HL-60 (cell line): ENCODE data around the gene CTIF.

Experiments used
- DNase-seq, 2 experiments: peaks; one replicate each; pipeline ENCODE4 v3.0.0-alpha.2; 2010 to 2020; ENCODE audit warnings: low read depth in 1 of 2, low spot score in 1 of 2
- H3K27ac ChIP-seq: fragments of 250-450 bp; sonication (Bioruptor Pico); replicated peaks from 2 replicates; pipeline ENCODE4 v1.5.1; 2020; ENCODE audit warnings: mild to moderate bottlenecking, moderate library complexity
- H3K27me3 ChIP-seq: fragments of 250-450 bp; sonication (Bioruptor Pico); 2 replicates; pipeline ENCODE4 v1.5.1; 2021; ENCODE audit warnings: mild to moderate bottlenecking, moderate library complexity; ENCODE audit not compliant: insufficient read depth, poor library complexity, severe bottlenecking
- H3K4me3 ChIP-seq: replicated peaks from 2 replicates; pipeline ENCODE4 v1.5.1; 2011; ENCODE audit warnings: mild to moderate bottlenecking, control low read depth, low read length; ENCODE audit not compliant: insufficient read depth
- GABPA ChIP-seq: IDR thresholded peaks from 2 replicates; pipeline ENCODE4 v1.6.1; 2012; ENCODE audit warnings: low read depth
- POLR2AphosphoS5 ChIP-seq: IDR thresholded peaks from 2 replicates; pipeline ENCODE4 v1.6.1; 2012; ENCODE audit warnings: low read depth
- SPI1 ChIP-seq: IDR thresholded peaks from 2 replicates; pipeline ENCODE4 v1.6.1; 2012; ENCODE audit warnings: low read depth, mild to moderate bottlenecking, borderline replicate concordance
- TF ChIP-seq, protein P1 (sequence below): IDR thresholded peaks from 2 replicates; pipeline ENCODE4 v1.6.1; 2012; ENCODE audit warnings: low read depth; ENCODE audit not compliant: insufficient replicate concordance
- TF ChIP-seq, protein P2 (sequence below): IDR thresholded peaks from one replicate; pipeline ENCODE4 v1.5.1; 2011; ENCODE audit warnings: low read length, control low read depth, inconsistent platforms; ENCODE audit not compliant: insufficient read depth

The CTIF gene

DNA sequence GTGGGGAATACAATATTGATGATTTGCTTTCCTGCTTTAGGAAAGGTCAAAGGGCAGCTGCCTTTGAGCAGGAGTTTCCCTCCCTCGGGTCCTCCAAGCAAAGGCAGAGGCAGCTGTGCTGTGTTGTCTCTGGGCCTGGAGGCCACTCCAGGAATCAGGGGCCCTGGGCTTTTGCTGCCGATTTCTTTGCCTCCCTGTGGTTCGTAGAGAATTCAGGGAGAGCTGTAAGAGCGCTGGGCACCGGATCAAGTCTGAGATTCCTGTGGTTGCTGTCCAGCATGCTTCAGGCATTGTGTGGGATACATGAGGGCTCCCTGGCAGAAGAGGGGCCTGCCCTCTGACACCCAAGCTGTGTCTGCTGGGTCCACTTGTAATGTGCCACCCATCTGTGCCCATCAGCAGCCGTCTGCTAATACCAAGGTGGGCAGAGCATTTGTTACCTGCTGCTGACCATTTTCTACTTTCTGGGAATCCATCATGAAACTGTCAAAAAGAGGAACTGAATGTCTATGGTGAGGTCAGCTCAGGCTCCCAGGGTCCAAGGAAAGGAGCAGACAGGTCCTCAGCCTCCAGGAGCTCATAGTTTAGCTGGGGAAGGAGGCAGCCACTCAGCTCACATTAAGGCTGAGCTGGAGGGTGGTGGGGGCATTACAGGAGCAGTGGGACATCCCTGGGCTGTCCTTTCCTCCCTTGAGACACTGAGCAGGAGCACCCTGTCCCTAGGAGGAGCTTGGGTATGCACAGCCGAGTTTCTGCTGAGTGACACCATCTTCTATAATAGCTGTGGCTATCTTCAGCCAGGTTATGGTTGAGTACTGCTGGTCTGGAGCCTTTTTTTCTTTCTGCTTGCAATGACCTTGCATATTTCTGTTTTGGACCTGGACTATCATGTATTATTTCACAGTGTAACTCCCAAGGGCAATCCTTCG lies 68.5 kb downstream of the CTIF start:
- no peak overlapping the region for H3K4me3 ChIP-seq
- TF ChIP-seq, protein P1, sequence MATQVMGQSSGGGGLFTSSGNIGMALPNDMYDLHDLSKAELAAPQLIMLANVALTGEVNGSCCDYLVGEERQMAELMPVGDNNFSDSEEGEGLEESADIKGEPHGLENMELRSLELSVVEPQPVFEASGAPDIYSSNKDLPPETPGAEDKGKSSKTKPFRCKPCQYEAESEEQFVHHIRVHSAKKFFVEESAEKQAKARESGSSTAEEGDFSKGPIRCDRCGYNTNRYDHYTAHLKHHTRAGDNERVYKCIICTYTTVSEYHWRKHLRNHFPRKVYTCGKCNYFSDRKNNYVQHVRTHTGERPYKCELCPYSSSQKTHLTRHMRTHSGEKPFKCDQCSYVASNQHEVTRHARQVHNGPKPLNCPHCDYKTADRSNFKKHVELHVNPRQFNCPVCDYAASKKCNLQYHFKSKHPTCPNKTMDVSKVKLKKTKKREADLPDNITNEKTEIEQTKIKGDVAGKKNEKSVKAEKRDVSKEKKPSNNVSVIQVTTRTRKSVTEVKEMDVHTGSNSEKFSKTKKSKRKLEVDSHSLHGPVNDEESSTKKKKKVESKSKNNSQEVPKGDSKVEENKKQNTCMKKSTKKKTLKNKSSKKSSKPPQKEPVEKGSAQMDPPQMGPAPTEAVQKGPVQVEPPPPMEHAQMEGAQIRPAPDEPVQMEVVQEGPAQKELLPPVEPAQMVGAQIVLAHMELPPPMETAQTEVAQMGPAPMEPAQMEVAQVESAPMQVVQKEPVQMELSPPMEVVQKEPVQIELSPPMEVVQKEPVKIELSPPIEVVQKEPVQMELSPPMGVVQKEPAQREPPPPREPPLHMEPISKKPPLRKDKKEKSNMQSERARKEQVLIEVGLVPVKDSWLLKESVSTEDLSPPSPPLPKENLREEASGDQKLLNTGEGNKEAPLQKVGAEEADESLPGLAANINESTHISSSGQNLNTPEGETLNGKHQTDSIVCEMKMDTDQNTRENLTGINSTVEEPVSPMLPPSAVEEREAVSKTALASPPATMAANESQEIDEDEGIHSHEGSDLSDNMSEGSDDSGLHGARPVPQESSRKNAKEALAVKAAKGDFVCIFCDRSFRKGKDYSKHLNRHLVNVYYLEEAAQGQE: peak; percentile 92
- TF ChIP-seq SPI1: peak; percentile 97
- TF ChIP-seq GABPA: no peak
- TF ChIP-seq, protein P2, sequence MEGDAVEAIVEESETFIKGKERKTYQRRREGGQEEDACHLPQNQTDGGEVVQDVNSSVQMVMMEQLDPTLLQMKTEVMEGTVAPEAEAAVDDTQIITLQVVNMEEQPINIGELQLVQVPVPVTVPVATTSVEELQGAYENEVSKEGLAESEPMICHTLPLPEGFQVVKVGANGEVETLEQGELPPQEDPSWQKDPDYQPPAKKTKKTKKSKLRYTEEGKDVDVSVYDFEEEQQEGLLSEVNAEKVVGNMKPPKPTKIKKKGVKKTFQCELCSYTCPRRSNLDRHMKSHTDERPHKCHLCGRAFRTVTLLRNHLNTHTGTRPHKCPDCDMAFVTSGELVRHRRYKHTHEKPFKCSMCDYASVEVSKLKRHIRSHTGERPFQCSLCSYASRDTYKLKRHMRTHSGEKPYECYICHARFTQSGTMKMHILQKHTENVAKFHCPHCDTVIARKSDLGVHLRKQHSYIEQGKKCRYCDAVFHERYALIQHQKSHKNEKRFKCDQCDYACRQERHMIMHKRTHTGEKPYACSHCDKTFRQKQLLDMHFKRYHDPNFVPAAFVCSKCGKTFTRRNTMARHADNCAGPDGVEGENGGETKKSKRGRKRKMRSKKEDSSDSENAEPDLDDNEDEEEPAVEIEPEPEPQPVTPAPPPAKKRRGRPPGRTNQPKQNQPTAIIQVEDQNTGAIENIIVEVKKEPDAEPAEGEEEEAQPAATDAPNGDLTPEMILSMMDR: no peak
- no peaks in the 10 kb centered on the region for H3K27me3 ChIP-seq
- no peak for DNase-seq
- H3K27ac ChIP-seq: no peak overlapping the region

GRCh38 chr18:48608581-48608980 lies 69.8 kb downstream of the CTIF start:
- no peak overlapping the region for H3K4me3 ChIP-seq
- no peak for DNase-seq
- no peaks in the 10 kb centered on the region for H3K27me3 ChIP-seq
- no peak overlapping the region for H3K27ac ChIP-seq
- TF ChIP-seq GABPA: no peak
- no peak for TF ChIP-seq POLR2AphosphoS5
- TF ChIP-seq, protein P1: no peak

- H3K4me3 ChIP-seq: no peak overlapping the region
- TF ChIP-seq SPI1: no peak
- TF ChIP-seq, protein P1: no peak
- TF ChIP-seq POLR2AphosphoS5: no peak
- TF ChIP-seq, protein P2: no peak
- TF ChIP-seq GABPA: no peak
- no peaks in the 10 kb centered on the region for H3K27me3 ChIP-seq
- DNase-seq: no peak
- H3K27ac ChIP-seq: no peak overlapping the region
These were observed 70.3 kb downstream of the CTIF start for GRCh38 chr18:48609114-48609513.
